Measurements from ENCODE around the gene MUC6. TPM values are rescaled to one million over a fixed set of nuclear protein-coding genes. Genes with fewer than 3 reads are reported as not detected.

The MUC6 gene
- total RNA-seq, 2 experiments from 2014 or later: not detected

GRCh38 chr11:1050581-1051355, 14.2 kb upstream of the MUC6 start:
- Mint-ChIP-seq H3K27me3 (peaks cover 7% of the 10 kb centered on the region), H3K27ac (no peak overlapping the region), H3K4me1 (peaks cover 1% of the 10 kb centered on the region), H3K36me3 (ENCODE audit: low read depth) (no peaks in the 10 kb centered on the region), H3K4me3 (no peak overlapping the region), H3K9me3 (no peaks in the 10 kb centered on the region)
- ChIA-PET POLR2A (interaction anchor here (0.6 kb wide), 1 partner anchor 202 kb away, joined by 3 read pairs; no protein-coding TSS in a partner anchor), CTCF (interaction anchor here (0.9 to 1.7 kb wide), 3 partner anchors 75 to 203 kb away, joined by 3 to 7 read pairs (median 6); no protein-coding TSS in a partner anchor)
- DNase-seq: peak; percentile 78

GRCh38 chr11:1049911-1050580, 13.5 kb upstream of the MUC6 start:
- no peak overlapping the region for H3K27ac Mint-ChIP-seq
- peaks cover 1% of the 10 kb centered on the region for H3K4me1 Mint-ChIP-seq
- H3K36me3 Mint-ChIP-seq (ENCODE audit: low read depth): no peaks in the 10 kb centered on the region
- no peaks in the 10 kb centered on the region for H3K9me3 Mint-ChIP-seq
- peaks cover 9% of the 10 kb centered on the region for H3K27me3 Mint-ChIP-seq
- no peak overlapping the region for H3K4me3 Mint-ChIP-seq
- ChIA-PET CTCF (interaction anchor here (0.6 to 1.7 kb wide), 3 partner anchors 140 to 202 kb away, joined by 5 to 7 read pairs (median 6); no protein-coding TSS in a partner anchor), POLR2A (interaction anchor here (0.6 kb wide), 1 partner anchor 202 kb away, joined by 3 read pairs; no protein-coding TSS in a partner anchor)
- DNase-seq: no peak

- peaks cover 1% of the 10 kb centered on the region for H3K4me1 Mint-ChIP-seq
- ChIA-PET POLR2A (no interaction called here), CTCF (interaction anchor here (0.6 kb wide), 1 partner anchor 140 kb away, joined by 5 read pairs; no protein-coding TSS in a partner anchor)
- no peaks in the 10 kb centered on the region for H3K9me3 Mint-ChIP-seq
- H3K27ac Mint-ChIP-seq: no peak overlapping the region
- no peak for DNase-seq
- peaks cover 10% of the 10 kb centered on the region for H3K27me3 Mint-ChIP-seq
- H3K4me3 Mint-ChIP-seq: no peak overlapping the region
- H3K36me3 Mint-ChIP-seq (ENCODE audit: low read depth): no peaks in the 10 kb centered on the region
These were observed 12.9 kb upstream of the MUC6 start for GRCh38 chr11:1049431-1049891.

GRCh38 chr11:1049071-1049405, 12.5 kb upstream of the MUC6 start:
- ChIA-PET CTCF (no interaction called here), POLR2A (no interaction called here)
- Mint-ChIP-seq H3K9me3 (no peaks in the 10 kb centered on the region), H3K27ac (no peak overlapping the region), H3K36me3 (ENCODE audit: low read depth) (no peaks in the 10 kb centered on the region), H3K4me3 (no peak overlapping the region), H3K27me3 (peaks cover 10% of the 10 kb centered on the region), H3K4me1 (peaks cover 1% of the 10 kb centered on the region)
- no peak for DNase-seq

- POLR2A ChIA-PET: no interaction called here
- H3K9me3 Mint-ChIP-seq: no peaks in the 10 kb centered on the region
- no peak overlapping the region for H3K4me3 Mint-ChIP-seq
- peaks cover 10% of the 10 kb centered on the region for H3K27me3 Mint-ChIP-seq
- DNase-seq: no peak
- no peaks in the 10 kb centered on the region for H3K36me3 Mint-ChIP-seq (ENCODE audit: low read depth)
- H3K27ac Mint-ChIP-seq: no peak overlapping the region
- CTCF ChIA-PET: interaction anchor here (0.9 kb wide), 1 partner anchor 9 kb away, joined by 3 read pairs; no protein-coding TSS in a partner anchor
- H3K4me1 Mint-ChIP-seq: peaks cover 1% of the 10 kb centered on the region
These were observed 12.0 kb upstream of the MUC6 start for GRCh38 chr11:1048375-1049070.

GRCh38 chr11:1047595-1048156, 11.2 kb upstream of the MUC6 start:
- ChIA-PET POLR2A (no interaction called here), CTCF (interaction anchor here (0.9 to 2.0 kb wide), 2 partner anchors 9 to 199 kb away, joined by 3 to 8 read pairs; no protein-coding TSS in a partner anchor)
- no peaks in the 10 kb centered on the region for H3K9me3 Mint-ChIP-seq
- no peak for DNase-seq
- H3K27ac Mint-ChIP-seq: no peak overlapping the region
- H3K4me3 Mint-ChIP-seq: no peak overlapping the region
- peaks cover 1% of the 10 kb centered on the region for H3K4me1 Mint-ChIP-seq
- peaks cover 10% of the 10 kb centered on the region for H3K27me3 Mint-ChIP-seq
- H3K36me3 Mint-ChIP-seq (ENCODE audit: low read depth): no peaks in the 10 kb centered on the region

GRCh38 chr11:1044160-1044559, 7.6 kb upstream of the MUC6 start:
- Mint-ChIP-seq H3K4me3 (no peak overlapping the region), H3K9me3 (no peaks in the 10 kb centered on the region), H3K27me3 (peaks cover 10% of the 10 kb centered on the region), H3K27ac (no peak overlapping the region), H3K4me1 (no peaks in the 10 kb centered on the region), H3K36me3 (ENCODE audit: low read depth) (no peaks in the 10 kb centered on the region)
- ChIA-PET POLR2A (no interaction called here), CTCF (no interaction called here)
- no peak for DNase-seq

- ChIA-PET CTCF (no interaction called here), POLR2A (no interaction called here)
- Mint-ChIP-seq H3K27me3 (peaks cover 9% of the 10 kb centered on the region), H3K4me1 (no peaks in the 10 kb centered on the region), H3K4me3 (no peak overlapping the region), H3K36me3 (ENCODE audit: low read depth) (no peaks in the 10 kb centered on the region), H3K9me3 (no peaks in the 10 kb centered on the region), H3K27ac (no peak overlapping the region)
- no peak for DNase-seq
These were observed 7.1 kb upstream of the MUC6 start for GRCh38 chr11:1043563-1044096.

GRCh38 chr11:1042626-1043562, 6.4 kb upstream of the MUC6 start:
- Mint-ChIP-seq H3K27ac (no peak overlapping the region), H3K4me1 (no peaks in the 10 kb centered on the region), H3K27me3 (peaks cover 9% of the 10 kb centered on the region)

GRCh38 chr11:1041936-1042608, 5.6 kb upstream of the MUC6 start:
- DNase-seq: no peak
- Mint-ChIP-seq H3K9me3 (no peaks in the 10 kb centered on the region), H3K27ac (no peak overlapping the region), H3K27me3 (peaks cover 9% of the 10 kb centered on the region), H3K4me3 (no peak overlapping the region), H3K4me1 (no peaks in the 10 kb centered on the region), H3K36me3 (ENCODE audit: low read depth) (no peaks in the 10 kb centered on the region)
- ChIA-PET CTCF (no interaction called here), POLR2A (no interaction called here)

More at GRCh38 chr11:1042626-1043562, 6.4 kb upstream of the MUC6 start:
- Mint-ChIP-seq H3K9me3 (no peaks in the 10 kb centered on the region), H3K4me3 (no peak overlapping the region), H3K36me3 (ENCODE audit: low read depth) (no peaks in the 10 kb centered on the region)
- DNase-seq: no peak
- POLR2A ChIA-PET: no interaction called here
- CTCF ChIA-PET: no interaction called here

GRCh38 chr11:1041471-1041870, 5.0 kb upstream of the MUC6 start:
- Mint-ChIP-seq H3K27ac (no peak overlapping the region), H3K9me3 (no peaks in the 10 kb centered on the region), H3K27me3 (peaks cover 7% of the 10 kb centered on the region), H3K4me3 (no peak overlapping the region), H3K36me3 (ENCODE audit: low read depth) (no peaks in the 10 kb centered on the region), H3K4me1 (no peaks in the 10 kb centered on the region)
- no peak for DNase-seq
- CTCF ChIA-PET: no interaction called here
- POLR2A ChIA-PET: no interaction called here

GRCh38 chr11:1041149-1041467, 4.6 kb upstream of the MUC6 start:
- peaks cover 4% of the 10 kb centered on the region for H3K27me3 Mint-ChIP-seq
- POLR2A ChIA-PET: no interaction called here
- no peaks in the 10 kb centered on the region for H3K9me3 Mint-ChIP-seq
- no peak for DNase-seq
- H3K36me3 Mint-ChIP-seq (ENCODE audit: low read depth): no peaks in the 10 kb centered on the region
- no peak overlapping the region for H3K4me3 Mint-ChIP-seq
- CTCF ChIA-PET: no interaction called here
- H3K4me1 Mint-ChIP-seq: no peaks in the 10 kb centered on the region
- H3K27ac Mint-ChIP-seq: no peak overlapping the region
